ENCODE measurements around the gene ZNF264.

The ZNF264 gene

DNA sequence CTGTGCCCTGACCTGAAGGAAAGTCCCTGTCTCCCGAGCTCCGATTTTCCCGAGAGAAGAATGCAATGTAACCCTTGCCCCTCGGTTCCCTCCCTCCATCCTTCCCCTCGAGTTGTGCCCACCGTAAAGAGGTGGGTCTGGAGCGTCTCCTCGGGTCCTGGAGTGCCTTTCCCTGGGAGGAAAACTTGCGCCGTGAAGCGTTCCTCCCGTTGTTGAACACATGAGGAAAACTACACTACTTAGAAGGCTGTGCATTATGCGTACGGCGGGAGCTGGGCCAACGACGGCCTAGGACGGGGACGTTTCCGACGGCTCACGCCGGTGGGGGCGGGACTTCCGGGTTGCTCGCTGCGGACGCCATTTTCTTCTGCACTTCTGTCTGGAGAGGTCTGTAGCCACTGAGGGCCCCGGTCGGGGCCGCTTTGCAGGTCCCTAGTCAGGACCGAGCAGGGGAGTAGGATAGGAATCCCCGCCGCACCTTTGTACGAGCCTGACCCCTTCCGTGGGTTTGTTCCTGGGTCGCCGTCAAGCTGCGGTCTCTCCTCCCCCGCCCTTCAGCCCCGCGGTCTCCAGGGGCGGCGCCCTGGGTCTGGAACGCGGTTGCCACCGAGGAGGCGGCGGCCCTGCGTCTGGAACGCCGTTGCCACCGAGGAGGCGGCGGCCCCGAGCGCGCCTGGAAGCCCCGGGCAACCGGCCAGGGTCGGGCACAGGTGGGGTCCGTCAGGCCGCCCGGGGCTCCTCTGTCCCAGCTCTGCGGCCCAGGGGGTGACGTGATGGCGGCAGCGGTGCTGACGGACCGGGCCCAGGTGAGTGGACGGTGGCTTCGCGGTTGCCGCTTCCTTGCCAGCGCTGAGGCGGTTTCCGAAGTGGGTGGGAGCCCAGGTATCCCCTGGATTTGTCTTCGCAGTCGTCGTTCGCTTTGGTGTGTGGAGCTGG lies at the start of gene ZNF264:
Gene ZNF264 (plus strand): TSS at position 360 of the 936 bp plus-strand sequence. CDS start 414 bp downstream, at position 774.
- H3K4me3 ChIP-seq (ENCODE audit: low read depth, low read length): peak within 1 kb of the TSS; percentile 96
- in situ Hi-C loops (cut with HindIII; ENCODE audit: low sequenced_read_pairs): no loop called here
- peak; percentile 91 for DNase-seq (ENCODE audit: low read depth, low spot score)
- TF ChIP-seq, protein P1, sequence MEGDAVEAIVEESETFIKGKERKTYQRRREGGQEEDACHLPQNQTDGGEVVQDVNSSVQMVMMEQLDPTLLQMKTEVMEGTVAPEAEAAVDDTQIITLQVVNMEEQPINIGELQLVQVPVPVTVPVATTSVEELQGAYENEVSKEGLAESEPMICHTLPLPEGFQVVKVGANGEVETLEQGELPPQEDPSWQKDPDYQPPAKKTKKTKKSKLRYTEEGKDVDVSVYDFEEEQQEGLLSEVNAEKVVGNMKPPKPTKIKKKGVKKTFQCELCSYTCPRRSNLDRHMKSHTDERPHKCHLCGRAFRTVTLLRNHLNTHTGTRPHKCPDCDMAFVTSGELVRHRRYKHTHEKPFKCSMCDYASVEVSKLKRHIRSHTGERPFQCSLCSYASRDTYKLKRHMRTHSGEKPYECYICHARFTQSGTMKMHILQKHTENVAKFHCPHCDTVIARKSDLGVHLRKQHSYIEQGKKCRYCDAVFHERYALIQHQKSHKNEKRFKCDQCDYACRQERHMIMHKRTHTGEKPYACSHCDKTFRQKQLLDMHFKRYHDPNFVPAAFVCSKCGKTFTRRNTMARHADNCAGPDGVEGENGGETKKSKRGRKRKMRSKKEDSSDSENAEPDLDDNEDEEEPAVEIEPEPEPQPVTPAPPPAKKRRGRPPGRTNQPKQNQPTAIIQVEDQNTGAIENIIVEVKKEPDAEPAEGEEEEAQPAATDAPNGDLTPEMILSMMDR (IDR thresholded peaks at IDR 0.05; ENCODE audit: low read depth, low read length): no peak

DNA sequence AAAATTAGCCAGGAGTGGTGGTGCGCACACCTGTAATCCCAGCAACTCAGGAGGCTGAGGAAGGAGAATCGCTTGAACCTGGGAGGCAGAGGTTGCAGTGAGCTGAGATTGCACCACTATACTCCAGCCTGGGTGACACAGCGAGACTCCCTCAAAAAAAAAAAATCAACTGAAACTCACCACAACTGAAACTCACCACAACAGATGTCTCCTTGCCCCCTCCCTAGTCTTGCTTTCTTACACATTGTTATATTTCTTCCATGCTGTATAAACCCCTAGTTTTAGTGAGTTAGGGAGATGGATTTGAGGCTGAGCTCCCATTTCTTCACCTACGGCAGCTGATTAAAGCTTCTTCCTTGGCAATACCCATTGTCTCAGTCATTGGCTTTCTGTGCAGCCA lies 49.6 kb upstream of the ZNF264 start:
- no peak for DNase-seq (ENCODE audit: low read depth, low spot score)
- in situ Hi-C loops (cut with HindIII; ENCODE audit: low sequenced_read_pairs): no loop called here
- no peak overlapping the region for H3K4me3 ChIP-seq (ENCODE audit: low read depth, low read length)
- TF ChIP-seq, protein P1 (IDR thresholded peaks at IDR 0.05; ENCODE audit: low read depth, low read length): no peak

DNA sequence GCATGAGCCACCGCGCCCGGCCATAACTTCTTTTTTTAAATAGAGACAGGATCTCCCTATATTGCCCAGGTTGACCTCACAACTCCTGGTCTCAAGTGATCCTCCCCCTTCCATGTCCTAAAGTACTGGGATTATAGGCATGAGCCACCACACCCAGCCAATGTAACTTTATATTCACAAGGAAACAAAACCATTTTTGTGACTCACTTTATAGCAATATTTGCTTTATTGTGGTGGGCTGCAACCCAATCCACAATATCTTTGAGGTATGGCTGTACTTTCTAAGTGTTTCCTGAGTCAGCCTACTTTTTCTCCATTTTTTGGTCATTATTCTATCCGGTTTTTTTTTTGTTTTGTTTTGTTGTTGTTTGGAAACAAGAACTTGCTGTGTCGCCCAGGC lies 38.4 kb upstream of the ZNF264 start:
- DNase-seq (ENCODE audit: low read depth, low spot score): no peak
- H3K4me3 ChIP-seq (ENCODE audit: low read depth, low read length): no peak overlapping the region
- in situ Hi-C loops (cut with HindIII; ENCODE audit: low sequenced_read_pairs): no loop called here
- TF ChIP-seq, protein P1 (IDR thresholded peaks at IDR 0.05; ENCODE audit: low read depth, low read length): no peak

DNA sequence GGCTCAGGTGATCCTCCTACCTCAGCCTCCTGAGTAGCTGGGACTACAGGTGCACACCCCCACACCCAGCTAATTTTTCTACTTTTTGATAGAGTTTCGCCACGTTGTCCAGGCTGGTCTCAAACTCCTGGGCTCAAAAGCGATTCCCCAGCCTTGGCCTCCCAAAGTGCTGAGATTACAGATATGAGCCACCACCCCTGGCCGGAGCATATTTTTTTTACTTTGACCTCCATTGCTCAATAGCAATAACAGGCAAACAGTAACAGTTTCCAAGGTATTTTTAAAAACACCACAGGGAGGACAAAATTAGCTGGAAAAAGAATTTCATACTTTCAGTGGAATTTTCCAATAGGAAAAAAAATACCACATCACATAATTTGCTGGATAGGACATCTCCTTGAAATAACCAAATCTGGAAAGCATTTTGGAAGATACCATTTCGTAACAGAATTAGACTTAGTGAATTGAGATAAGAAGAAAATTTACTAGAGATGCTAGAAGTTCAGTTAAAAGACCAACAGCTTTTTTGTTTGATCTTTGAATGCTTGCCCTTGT lies 29.2 kb upstream of the ZNF264 start:
- H3K4me3 ChIP-seq (ENCODE audit: low read depth, low read length): no peak overlapping the region
- in situ Hi-C loops (cut with HindIII; ENCODE audit: low sequenced_read_pairs): no loop called here
- no peak for DNase-seq (ENCODE audit: low read depth, low spot score)
- TF ChIP-seq, protein P1 (IDR thresholded peaks at IDR 0.05; ENCODE audit: low read depth, low read length): no peak

DNA sequence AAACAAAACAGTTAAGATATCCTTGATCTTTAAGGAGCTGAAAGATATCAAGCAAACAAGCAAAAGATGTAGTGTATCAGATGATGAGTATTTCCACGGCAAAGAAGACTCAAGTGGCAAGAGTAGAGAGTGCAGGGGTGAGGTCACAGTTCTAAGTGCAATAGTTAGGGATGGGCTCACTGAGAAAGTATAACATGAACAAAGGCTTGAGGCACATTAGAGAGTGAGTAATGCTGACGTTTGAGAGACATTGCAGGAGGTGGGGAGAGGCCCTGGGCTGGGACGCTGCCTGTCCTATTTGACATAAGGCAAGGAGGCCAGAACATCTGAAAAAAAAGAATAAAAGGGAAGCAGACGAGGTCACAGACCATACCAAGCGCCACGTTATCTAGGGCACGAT lies 25.5 kb upstream of the ZNF264 start:
- in situ Hi-C loops (cut with HindIII; ENCODE audit: low sequenced_read_pairs): no loop called here
- TF ChIP-seq, protein P1 (IDR thresholded peaks at IDR 0.05; ENCODE audit: low read depth, low read length): no peak

DNA sequence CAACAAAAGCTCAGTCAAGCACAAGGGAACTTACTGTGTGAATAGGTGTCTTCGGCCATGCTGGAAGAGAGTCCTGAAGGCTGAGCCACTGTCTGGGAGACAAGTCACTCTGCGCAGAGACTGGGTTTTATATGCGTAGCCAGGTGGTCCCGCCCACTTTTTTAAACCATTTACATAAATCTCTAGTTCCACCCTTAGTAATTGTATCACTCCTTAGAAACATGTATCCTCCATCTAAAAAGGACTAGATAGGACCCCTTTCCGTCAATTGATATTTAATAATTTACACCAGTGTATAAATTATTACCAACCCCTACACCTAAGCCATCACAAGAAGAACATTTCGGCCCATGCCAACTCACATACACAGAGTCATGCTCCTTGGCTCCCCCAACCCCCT lies 23.9 kb upstream of the ZNF264 start, which contains the start of gene DUXA:
Gene DUXA (minus strand): TSS at position 101 of the 400 bp plus-strand sequence. CDS start 42 bp downstream, at position 59.
- no peak for DNase-seq (ENCODE audit: low read depth, low spot score)
- in situ Hi-C loops (cut with HindIII; ENCODE audit: low sequenced_read_pairs): no loop called here
- TF ChIP-seq, protein P1 (IDR thresholded peaks at IDR 0.05; ENCODE audit: low read depth, low read length): no peak
- H3K4me3 ChIP-seq (ENCODE audit: low read depth, low read length): no peak within 1 kb of the TSS

More for the DNA sequence above, 25.5 kb upstream of the ZNF264 start:
- H3K4me3 ChIP-seq (ENCODE audit: low read depth, low read length): no peak overlapping the region
- DNase-seq (ENCODE audit: low read depth, low spot score): no peak
